ENCODE results near the gene PHETA1. TPM values are rescaled to one million over a fixed set of nuclear protein-coding genes. Genes with fewer than 3 reads are reported as not detected.

PHETA1 gene
- total and polyA plus RNA-seq, 10 of the 15 experiments (the other 5 are each of a cell fraction or from before 2014, with no cell fraction given) = 0.02 to 1.3 (median 0.51) TPM; not detected in 1

- Histone ChIP-seq H3K79me2 (ENCODE audit: control insufficient read depth, insufficient read depth, low read length) (no peaks in the 10 kb centered on the region), H3K4me2 (ENCODE audit: control insufficient read depth, insufficient read depth) (no peak overlapping the region), H3K27me3 (replicated peaks in 1 of 2; ENCODE audit: control insufficient read depth in 2 of 2, insufficient read depth in 2 of 2, low read length in 1 of 2) (no peaks in the 10 kb centered on the region), H3K4me3 (no peak overlapping the region), H2AFZ (ENCODE audit: control insufficient read depth, low read depth, low read length) (no peak overlapping the region), H3K36me3 (ENCODE audit: control insufficient read depth in 2 of 2, insufficient read depth in 2 of 2, low read length in 1 of 2) (no peaks in the 10 kb centered on the region), H4K20me1 (ENCODE audit: control insufficient read depth, insufficient read depth) (no peaks in the 10 kb centered on the region), H3K9me3 (replicated peaks; ENCODE audit: control insufficient read depth, insufficient read depth, low read length) (no peaks in the 10 kb centered on the region; the same call in 2 of the 3 replicates), H3K4me1 (ENCODE audit: control insufficient read depth, insufficient read depth, low read length) (no peaks in the 10 kb centered on the region), H3K9ac (ENCODE audit: control insufficient read depth, insufficient read depth, low read length) (no peak overlapping the region), H3K27ac (ENCODE audit: control insufficient read depth, insufficient read depth) (no peak overlapping the region)
- ChIA-PET SMC1A (ENCODE audit: uncharacterized antibody, unreplicated experiment) (no interaction called here), RAD21 (ENCODE audit: unreplicated experiment) (no interaction called here), POLR2A (interaction anchor here (0.9 kb wide), 1 partner anchor 103 kb away, joined by 3 read pairs; no protein-coding TSS in a partner anchor), CTCF (interaction anchor here (1.2 kb wide), 1 partner anchor 40 kb away, joined by 3 read pairs; no protein-coding TSS in a partner anchor)
- DNase-seq (ENCODE audit: low read depth, low spot score) (no peak), ATAC-seq (no peak), FAIRE-seq (no peak)
- in situ Hi-C loops (cut with MboI) = loop anchor here (5.0 kb wide), 3 partner anchors 289 to 414 kb away; no protein-coding TSS in a partner anchor
- no peak for TF ChIP-seq CBX5 (IDR thresholded peaks at IDR 0.05; ENCODE audit: low read depth)
- intact Hi-C loops (cut with micrococcal nuclease; ENCODE audit: unreplicated experiment) = no loop called here
- BruUV-seq (replicated peaks) = no TSS peak
- 24% methylated on average over 4 of the region's 4 CpGs for WGBS (ENCODE audit: insufficient coverage, insufficient replicate concordance, low lambda C conversion rate, missing lambda C conversion rate)
Observed at GRCh38 chr12:111311011-111311410, 57.9 kb downstream of the PHETA1 start.

Small RNA genes within 50 kb of the gene (small RNA-seq; reads per million reads assigned to genes)
- not detected for gene RNA5SP373

Other genes starting within 250 kb of the PHETA1 start
- gene SH2B3, start 36.8 kb upstream of the PHETA1 start, total RNA-seq (2014; rRNA removed) = 32.3 and 32.5 TPM in 2 replicates
- gene SH2B3, start 36.8 kb upstream of the PHETA1 start, total RNA-seq (2014; rRNA removed; fragmentation: Illumina TruSeq; extraction: Trizol) = 25.3 and 27.6 TPM in 2 replicates
- gene SH2B3, start 36.8 kb upstream of the PHETA1 start, total RNA-seq (2021) = 43.2 and 46.4 TPM in 2 replicates
- 15.0 and 19.1 TPM in 2 replicates for gene SH2B3, start 36.8 kb upstream of the PHETA1 start, polyA plus RNA-seq (2011; rRNA removed)
- gene SH2B3, start 36.8 kb upstream of the PHETA1 start, polyA plus RNA-seq (2014; fragmentation: Illumina TruSeq; extraction: Trizol) = 35.6 and 38.3 TPM in 2 replicates
- 1 to 10 TPM; 5.8 to 8.5 TPM for gene SH2B3, start 36.8 kb upstream of the PHETA1 start, polyA plus RNA-seq (2014; fragmentation: Nextera tagmentation; extraction: Ambion mirVana)
- 28.1 and 31.0 TPM in 2 replicates for gene SH2B3, start 36.8 kb upstream of the PHETA1 start, polyA plus RNA-seq (2014; rRNA removed)
- gene SH2B3, start 36.8 kb upstream of the PHETA1 start, polyA plus RNA-seq (2016; fragmentation: Nextera tagmentation; extraction: Ambion mirVana) = 10 to 100 TPM in 1 of 2 experiments, 1 to 10 TPM in 1; 9.1 to 11.9 TPM
- gene ATXN2, start 230.2 kb upstream of the PHETA1 start, total RNA-seq (2014; rRNA removed) = 8.9 and 10.7 TPM in 2 replicates
- 16.6 and 16.8 TPM in 2 replicates for gene ATXN2, start 230.2 kb upstream of the PHETA1 start, total RNA-seq (2014; rRNA removed; fragmentation: Illumina TruSeq; extraction: Trizol)
- 28.6 and 31.5 TPM in 2 replicates for gene ATXN2, start 230.2 kb upstream of the PHETA1 start, total RNA-seq (2021)
- gene ATXN2, start 230.2 kb upstream of the PHETA1 start, polyA plus RNA-seq (2011; rRNA removed) = 16.0 and 17.6 TPM in 2 replicates
- 26.3 and 36.3 TPM in 2 replicates for gene ATXN2, start 230.2 kb upstream of the PHETA1 start, polyA plus RNA-seq (2014; fragmentation: Illumina TruSeq; extraction: Trizol)
- gene ATXN2, start 230.2 kb upstream of the PHETA1 start, polyA plus RNA-seq (2014; fragmentation: Nextera tagmentation; extraction: Ambion mirVana) = 10 to 100 TPM in 1 of 2 experiments, 1 to 10 TPM in 1; 8.8 to 13.3 TPM
- gene ATXN2, start 230.2 kb upstream of the PHETA1 start, polyA plus RNA-seq (2014; rRNA removed) = 18.4 and 20.3 TPM in 2 replicates
- 10 to 100 TPM; 23.4 to 28.5 TPM for gene ATXN2, start 230.2 kb upstream of the PHETA1 start, polyA plus RNA-seq (2016; fragmentation: Nextera tagmentation; extraction: Ambion mirVana)

Measured in GM12878 (cell line).